GM12878 (cell line): Measurements from ENCODE around the gene ZFYVE21. TPM values are rescaled to one million over a fixed set of nuclear protein-coding genes. Genes with fewer than 3 reads are reported as not detected.

Experiments
- BACH1 ChIP-seq: fragments of 450-650 bp; IDR thresholded peaks from 2 replicates; pipeline ENCODE4 v1.6.1; 2017; ENCODE audit warnings: mild to moderate bottlenecking, borderline replicate concordance
- EGR1 ChIP-seq, 2 experiments: IDR thresholded peaks; 1 replicate in 1 of 2; 2 replicates in 1 of 2; pipeline ENCODE4 v1.6.1; 2011 to 2012; ENCODE audit warnings: low read depth in 2 of 2, low read length in 2 of 2, borderline replicate concordance in 1 of 2, mild to moderate bottlenecking in 1 of 2, moderate library complexity in 1 of 2
- JUND ChIP-seq: IDR thresholded peaks from 2 replicates; pipeline ENCODE4 v1.6.1; 2012; ENCODE audit warnings: low read depth, mild to moderate bottlenecking, low read length, improper control_type of control experiment, moderate library complexity
- ZNF384 ChIP-seq: IDR thresholded peaks from 2 replicates; pipeline ENCODE4 v1.6.1; 2012; ENCODE audit warnings: low read depth, mild to moderate bottlenecking, low read length, improper control_type of control experiment, borderline replicate concordance
- polyA plus RNA-seq, 11 experiments: library from polyadenylated mRNA; depleted of rRNA in 4 of 11; unstranded in 6 of 11; stranded (reverse) in 5 of 11; fragments of >200 nt; fragmentation: Nextera tagmentation in 4 of 11; fragmentation: Illumina TruSeq in 1 of 11; extraction: Ambion mirVana in 4 of 11; extraction: Trizol in 1 of 11; gene quantifications; 1 replicate in 1 of 11; 2 replicates in 10 of 11; pipeline versions ENCODE4 v1.2.1 to v1.2.3, GENCODE V29; 2011 to 2016; ENCODE audit warnings: inconsistent platforms in 2 of 11, missing spikeins in 2 of 11, low read depth in 1 of 11
- total RNA-seq, 4 experiments: library from RNA; depleted of rRNA in 3 of 4; stranded (reverse); fragments of >200 nt in 3 of 4; fragmentation: Illumina TruSeq in 1 of 4; extraction: Trizol in 1 of 4; gene quantifications; 2 replicates each; pipeline versions ENCODE4 v1.2.1 to v1.2.3, GENCODE V29; 2013 to 2021
- TF ChIP-seq, protein P1 (sequence below): fragments of 450-650 bp; IDR thresholded peaks from 2 replicates; pipeline ENCODE4 v1.6.1; 2018; ENCODE audit warnings: mild to moderate bottlenecking, low read depth, moderate library complexity; ENCODE audit not compliant: partially characterized antibody
- TF ChIP-seq, protein P2 (sequence below), 3 experiments: IDR thresholded peaks in 2 of 3; conservative IDR thresholded peaks in 1 of 3; 2 replicates each; pipeline ENCODE4 v1.5.1; 2011; ENCODE audit warnings: low read depth in 3 of 3, low read length in 3 of 3, mild to moderate bottlenecking in 3 of 3, control low read depth in 2 of 3, moderate library complexity in 2 of 3, inconsistent platforms in 1 of 3, mixed read lengths in 1 of 3; ENCODE audit not compliant: control insufficient read depth in 2 of 3, insufficient read depth in 1 of 3; ENCODE audit errors: extremely low read depth in 1 of 3

The ZFYVE21 gene
- total and polyA plus RNA-seq, 10 of the 15 experiments (the other 5 are each of a cell fraction or from before 2014, with no cell fraction given), result 0.79 to 21.7 (median 13.8) TPM

DNA sequence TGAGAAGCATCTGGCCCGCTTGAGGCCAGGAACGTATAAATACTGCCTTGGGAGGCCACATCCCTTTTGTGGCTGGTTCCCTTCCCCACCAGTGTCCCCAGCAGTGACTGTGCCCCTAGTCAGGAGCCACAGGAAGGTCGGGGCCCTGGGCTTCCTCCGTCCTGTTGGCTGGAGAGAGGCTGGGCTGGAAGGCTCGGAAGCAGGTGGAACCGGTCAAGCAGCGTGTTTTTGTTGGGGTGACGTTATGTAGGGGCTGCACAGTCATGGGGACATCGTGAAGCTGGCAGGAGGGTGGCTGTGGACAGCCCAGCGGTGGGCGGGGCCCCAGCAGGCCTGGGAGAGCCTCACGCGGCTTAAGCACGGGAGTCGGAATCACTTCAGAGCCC, 10.5 kb upstream of the ZFYVE21 start (continued):
- TF ChIP-seq, protein P1, sequence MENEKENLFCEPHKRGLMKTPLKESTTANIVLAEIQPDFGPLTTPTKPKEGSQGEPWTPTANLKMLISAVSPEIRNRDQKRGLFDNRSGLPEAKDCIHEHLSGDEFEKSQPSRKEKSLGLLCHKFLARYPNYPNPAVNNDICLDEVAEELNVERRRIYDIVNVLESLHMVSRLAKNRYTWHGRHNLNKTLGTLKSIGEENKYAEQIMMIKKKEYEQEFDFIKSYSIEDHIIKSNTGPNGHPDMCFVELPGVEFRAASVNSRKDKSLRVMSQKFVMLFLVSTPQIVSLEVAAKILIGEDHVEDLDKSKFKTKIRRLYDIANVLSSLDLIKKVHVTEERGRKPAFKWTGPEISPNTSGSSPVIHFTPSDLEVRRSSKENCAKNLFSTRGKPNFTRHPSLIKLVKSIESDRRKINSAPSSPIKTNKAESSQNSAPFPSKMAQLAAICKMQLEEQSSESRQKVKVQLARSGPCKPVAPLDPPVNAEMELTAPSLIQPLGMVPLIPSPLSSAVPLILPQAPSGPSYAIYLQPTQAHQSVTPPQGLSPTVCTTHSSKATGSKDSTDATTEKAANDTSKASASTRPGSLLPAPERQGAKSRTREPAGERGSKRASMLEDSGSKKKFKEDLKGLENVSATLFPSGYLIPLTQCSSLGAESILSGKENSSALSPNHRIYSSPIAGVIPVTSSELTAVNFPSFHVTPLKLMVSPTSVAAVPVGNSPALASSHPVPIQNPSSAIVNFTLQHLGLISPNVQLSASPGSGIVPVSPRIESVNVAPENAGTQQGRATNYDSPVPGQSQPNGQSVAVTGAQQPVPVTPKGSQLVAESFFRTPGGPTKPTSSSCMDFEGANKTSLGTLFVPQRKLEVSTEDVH, result no peak
- TF ChIP-seq BACH1 (no peak), JUND (no peak), ZNF384 (no peak), EGR1 (IDR thresholded peaks at IDR 0.05; ENCODE audit: borderline replicate concordance in 1 of 2, low read depth in 2 of 2, low read length in 2 of 2) (no peak)
- TF ChIP-seq, protein P2, sequence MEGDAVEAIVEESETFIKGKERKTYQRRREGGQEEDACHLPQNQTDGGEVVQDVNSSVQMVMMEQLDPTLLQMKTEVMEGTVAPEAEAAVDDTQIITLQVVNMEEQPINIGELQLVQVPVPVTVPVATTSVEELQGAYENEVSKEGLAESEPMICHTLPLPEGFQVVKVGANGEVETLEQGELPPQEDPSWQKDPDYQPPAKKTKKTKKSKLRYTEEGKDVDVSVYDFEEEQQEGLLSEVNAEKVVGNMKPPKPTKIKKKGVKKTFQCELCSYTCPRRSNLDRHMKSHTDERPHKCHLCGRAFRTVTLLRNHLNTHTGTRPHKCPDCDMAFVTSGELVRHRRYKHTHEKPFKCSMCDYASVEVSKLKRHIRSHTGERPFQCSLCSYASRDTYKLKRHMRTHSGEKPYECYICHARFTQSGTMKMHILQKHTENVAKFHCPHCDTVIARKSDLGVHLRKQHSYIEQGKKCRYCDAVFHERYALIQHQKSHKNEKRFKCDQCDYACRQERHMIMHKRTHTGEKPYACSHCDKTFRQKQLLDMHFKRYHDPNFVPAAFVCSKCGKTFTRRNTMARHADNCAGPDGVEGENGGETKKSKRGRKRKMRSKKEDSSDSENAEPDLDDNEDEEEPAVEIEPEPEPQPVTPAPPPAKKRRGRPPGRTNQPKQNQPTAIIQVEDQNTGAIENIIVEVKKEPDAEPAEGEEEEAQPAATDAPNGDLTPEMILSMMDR (IDR thresholded peaks at IDR 0.05 in 2 of 3, conservative IDR thresholded peaks at IDR 0.05 in 1 of 3; ENCODE audit: control insufficient read depth in 2 of 3, extremely low read depth in 1 of 3, insufficient read depth in 1 of 3, low read depth in 3 of 3, low read length in 3 of 3), result no peak
